ENCODE measurements around the gene G6PD.

DNA sequence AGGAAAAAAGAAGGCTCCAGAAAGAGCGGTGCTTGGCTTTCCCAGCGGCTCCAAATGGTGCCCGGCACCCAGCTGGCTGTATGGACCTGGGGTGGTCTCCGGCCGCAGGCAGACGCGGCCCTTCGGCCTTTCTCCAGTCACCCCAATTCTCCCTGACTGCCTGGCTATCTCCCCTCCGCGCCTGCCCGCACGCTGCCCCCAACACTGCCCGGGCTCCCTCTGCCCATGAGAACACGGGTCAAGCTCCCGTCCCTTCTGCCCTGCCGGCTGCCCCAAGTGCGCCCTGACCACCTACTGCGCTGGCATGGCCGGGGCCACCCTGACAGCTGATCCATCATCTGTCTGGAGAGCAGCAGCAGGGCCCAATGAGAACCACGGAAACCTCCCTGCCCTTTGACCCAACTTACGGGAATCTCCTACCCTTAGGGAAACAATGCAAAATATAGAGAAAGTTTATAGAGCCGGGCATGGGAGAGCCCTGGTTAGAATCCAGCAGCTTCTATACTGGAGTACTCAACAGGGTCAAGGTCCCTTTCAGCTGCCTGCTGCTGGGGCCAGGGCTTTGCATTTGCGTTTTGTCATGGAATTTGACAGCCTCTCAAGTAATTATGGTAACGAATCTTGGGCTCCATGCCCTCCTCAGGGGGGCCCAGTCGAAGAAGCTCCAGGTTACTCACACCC, 29.4 kb downstream of the G6PD start:
- TF ChIP-seq, protein P1, sequence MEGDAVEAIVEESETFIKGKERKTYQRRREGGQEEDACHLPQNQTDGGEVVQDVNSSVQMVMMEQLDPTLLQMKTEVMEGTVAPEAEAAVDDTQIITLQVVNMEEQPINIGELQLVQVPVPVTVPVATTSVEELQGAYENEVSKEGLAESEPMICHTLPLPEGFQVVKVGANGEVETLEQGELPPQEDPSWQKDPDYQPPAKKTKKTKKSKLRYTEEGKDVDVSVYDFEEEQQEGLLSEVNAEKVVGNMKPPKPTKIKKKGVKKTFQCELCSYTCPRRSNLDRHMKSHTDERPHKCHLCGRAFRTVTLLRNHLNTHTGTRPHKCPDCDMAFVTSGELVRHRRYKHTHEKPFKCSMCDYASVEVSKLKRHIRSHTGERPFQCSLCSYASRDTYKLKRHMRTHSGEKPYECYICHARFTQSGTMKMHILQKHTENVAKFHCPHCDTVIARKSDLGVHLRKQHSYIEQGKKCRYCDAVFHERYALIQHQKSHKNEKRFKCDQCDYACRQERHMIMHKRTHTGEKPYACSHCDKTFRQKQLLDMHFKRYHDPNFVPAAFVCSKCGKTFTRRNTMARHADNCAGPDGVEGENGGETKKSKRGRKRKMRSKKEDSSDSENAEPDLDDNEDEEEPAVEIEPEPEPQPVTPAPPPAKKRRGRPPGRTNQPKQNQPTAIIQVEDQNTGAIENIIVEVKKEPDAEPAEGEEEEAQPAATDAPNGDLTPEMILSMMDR (IDR thresholded peaks at IDR 0.05; ENCODE audit: insufficient read depth, low read depth, low read length) = no peak
- TF ChIP-seq EZH2 (IDR thresholded peaks at IDR 0.05; ENCODE audit: insufficient read depth, low read length) = no peak
